ENCODE measurements around the gene CLEC14A. TPM values are rescaled to one million over a fixed set of nuclear protein-coding genes. Genes with fewer than 3 reads are reported as not detected.

Gene CLEC14A
- total and polyA plus RNA-seq, 9 of the 15 experiments (the other 6 are each of a cell fraction or from before 2014, with no cell fraction given), result not detected

- ChIA-PET POLR2A (no interaction called here), CTCF (ENCODE audit: low intra/inter-chr PET ratio) (no interaction called here)
- Histone ChIP-seq H2AFZ (ENCODE audit: low read depth, low read length) (no peak within 1 kb of the TSS), H3K36me3 (ENCODE audit: control insufficient read depth, insufficient read depth, low read length) (no peaks in the 10 kb centered on the region), H3K9me3 (replicated peaks; ENCODE audit: control insufficient read depth, insufficient read depth, low read depth, low read length) (no peaks in the 10 kb centered on the region), H3K4me3 (no peak within 1 kb of the TSS), H3K9ac (ENCODE audit: insufficient read depth in 1 of 2, low read depth in 2 of 2, low read length in 2 of 2) (no peak within 1 kb of the TSS), H4K20me1 (replicated peaks; ENCODE audit: control insufficient read depth, insufficient read depth, low read length) (no peaks in the 10 kb centered on the region), H3K9me1 (ENCODE audit: control insufficient read depth, insufficient read depth, low read length) (no peaks in the 10 kb centered on the region), H3K27me3 (ENCODE audit: control insufficient read depth in 2 of 2, insufficient read depth in 2 of 2, low read length in 2 of 2) (no peaks in the 10 kb centered on the region), H3K79me2 (ENCODE audit: control insufficient read depth, insufficient read depth, low read length) (no peaks in the 10 kb centered on the region), H3K4me2 (ENCODE audit: insufficient read depth, low read length) (no peak within 1 kb of the TSS), H3K27ac (ENCODE audit: extremely low read depth, low read depth, low read length) (no peak within 1 kb of the TSS), H3K4me1 (replicated peaks in 1 of 2; ENCODE audit: control insufficient read depth in 2 of 2, insufficient read depth in 2 of 2, low read length in 2 of 2) (no peaks in the 10 kb centered on the region)
- FAIRE-seq (no peak), ATAC-seq (no peak), DNase-seq (ENCODE audit: extremely low read depth in 1 of 4, low spot score in 3 of 4) (no peak)
- intact Hi-C loops (cut with micrococcal nuclease) (no loop called here), in situ Hi-C loops (cut with MboI) (no loop called here)
- 3% methylated on average over 48 of the region's 49 CpGs for WGBS (ENCODE audit: insufficient coverage, low coverage, missing lambda C conversion rate)
- no TSS peak for BruUV-seq (replicated peaks)
- TF ChIP-seq ZNF561 (CRISPR knock-in tag; conservative IDR thresholded peaks at IDR 0.05), result no peak
- TF ChIP-seq BRF2 (IDR thresholded peaks at IDR 0.05; ENCODE audit: borderline replicate concordance, insufficient read depth, insufficient read length), result no peak
- TF ChIP-seq ZNF311 (CRISPR knock-in tag; IDR thresholded peaks at IDR 0.05), result no peak
- TF ChIP-seq PHTF2 (CRISPR knock-in tag; IDR thresholded peaks at IDR 0.05), result no peak
- no peak for TF ChIP-seq MXD1 (CRISPR knock-in tag; IDR thresholded peaks at IDR 0.05; ENCODE audit: borderline replicate concordance, poor library complexity, severe bottlenecking)
- no peak for TF ChIP-seq OTX1 (CRISPR knock-in tag; IDR thresholded peaks at IDR 0.05)
- no peak for TF ChIP-seq DEAF1 (CRISPR knock-in tag; IDR thresholded peaks at IDR 0.05)
- TF ChIP-seq RB1 (IDR thresholded peaks at IDR 0.05; ENCODE audit: low read depth), result no peak
- TF ChIP-seq ZNF639 (CRISPR knock-in tag; conservative IDR thresholded peaks at IDR 0.05 in 1 of 2, IDR thresholded peaks at IDR 0.05 in 1 of 2), result no peak
- TF ChIP-seq NRF1 (conservative IDR thresholded peaks at IDR 0.05 in 1 of 2, IDR thresholded peaks at IDR 0.05 in 1 of 2), result no peak
- no peak for TF ChIP-seq E2F8 (IDR thresholded peaks at IDR 0.05; ENCODE audit: low read depth, partially characterized antibody)
- TF ChIP-seq TCF3 (CRISPR knock-in tag; IDR thresholded peaks at IDR 0.05), result no peak
Observed at GRCh38 chr14:38207736-38208617, 47.9 kb downstream of the CLEC14A start, which contains the start of gene SSTR1. SSTR1 (plus strand) TSS chr14:38207904; CDS start chr14:38209390, 1,486 bp downstream.
